C1 segment of cervical spinal cord (tissue), 14 donors: ENCODE data around the gene RTBDN.

Experiments used
- DNase-seq, 14 donors: peaks; one replicate each; lab custom pipeline; 2025; lab: John Stamatoyannopoulos, UW

RTBDN gene

DNA sequence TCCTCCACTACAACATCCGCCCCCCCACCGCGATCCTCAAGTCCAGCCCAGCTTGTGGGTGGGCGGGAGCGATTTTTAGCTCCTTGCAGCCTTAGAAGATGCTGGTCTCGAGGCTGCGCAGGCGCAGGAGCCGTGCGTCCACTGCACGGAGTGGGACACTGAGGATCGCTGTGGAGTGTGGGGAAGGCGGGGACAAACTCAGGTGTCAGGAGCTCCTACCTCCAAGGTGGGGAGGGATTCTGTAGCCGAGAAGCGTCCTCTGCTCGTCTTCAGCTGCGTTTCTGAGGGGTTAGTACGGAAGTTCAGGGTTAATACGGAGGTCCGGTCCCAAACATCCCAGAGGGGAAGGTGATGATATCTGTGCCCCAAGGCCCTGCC is at the start of gene RTBDN:
Gene RTBDN (minus strand): TSS at position 14 of the 378 bp plus-strand sequence. CDS start 4,600 bp downstream, outside the sequence.
- DNase-seq, result peak in 1 of 14 donors; percentile 56

DNA sequence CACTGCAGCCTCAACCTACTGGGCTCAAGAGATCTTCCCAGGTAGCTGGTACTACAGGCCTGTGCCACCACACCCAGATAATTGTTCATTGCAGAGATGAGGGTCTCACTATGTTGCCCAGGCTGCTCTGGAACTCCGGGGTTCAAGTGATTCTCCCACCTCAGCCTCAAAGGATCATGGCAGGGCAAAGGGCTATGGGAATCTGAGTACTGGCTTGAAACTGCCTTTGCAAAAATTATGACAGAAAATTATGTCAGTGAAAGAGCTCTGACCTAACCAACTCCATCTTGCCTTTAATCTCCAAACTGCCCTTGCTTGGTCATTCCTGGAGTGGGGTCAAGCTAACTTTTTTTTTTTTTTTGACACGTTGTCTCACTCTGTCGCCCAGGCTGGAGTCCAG is 48.2 kb upstream of the RTBDN start:
- no peak for DNase-seq

DNA sequence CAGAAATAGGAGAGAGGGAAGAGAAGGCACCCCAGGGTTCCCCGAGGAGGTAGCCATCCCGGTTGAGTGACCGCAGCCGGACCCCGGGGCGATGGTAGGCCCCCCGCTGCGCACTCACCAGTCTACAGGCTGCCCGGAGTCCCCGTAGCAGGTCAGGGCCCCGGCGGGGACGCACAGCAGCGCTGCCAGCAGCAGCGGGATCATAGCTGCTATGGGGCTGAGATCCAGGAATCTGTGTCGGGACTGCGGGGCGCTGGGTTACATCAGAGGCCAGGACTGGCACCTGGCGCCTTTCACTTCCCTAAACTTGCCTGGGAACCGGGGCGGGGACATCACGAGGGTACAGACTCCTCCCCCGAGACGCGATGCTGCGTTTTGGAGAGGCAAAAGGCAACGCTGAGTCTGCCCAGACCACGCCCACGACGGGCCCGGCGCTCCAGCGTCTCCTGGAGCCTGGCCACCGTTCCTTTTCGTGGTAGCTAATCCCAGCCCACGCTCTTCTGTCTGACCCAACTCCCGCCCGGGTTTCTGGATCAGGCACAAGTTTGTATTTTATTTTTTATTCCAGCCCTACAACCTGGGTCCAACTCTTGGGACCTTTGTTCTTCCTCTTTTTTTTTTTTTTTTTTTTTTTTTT is 46.9 kb upstream of the RTBDN start, which contains the start of gene DNASE2:
Gene DNASE2 (minus strand): TSS at position 278 of the 637 bp plus-strand sequence. CDS start 74 bp downstream, at position 204.
- peak; percentile 25 to 88 (median 77) for DNase-seq

DNA sequence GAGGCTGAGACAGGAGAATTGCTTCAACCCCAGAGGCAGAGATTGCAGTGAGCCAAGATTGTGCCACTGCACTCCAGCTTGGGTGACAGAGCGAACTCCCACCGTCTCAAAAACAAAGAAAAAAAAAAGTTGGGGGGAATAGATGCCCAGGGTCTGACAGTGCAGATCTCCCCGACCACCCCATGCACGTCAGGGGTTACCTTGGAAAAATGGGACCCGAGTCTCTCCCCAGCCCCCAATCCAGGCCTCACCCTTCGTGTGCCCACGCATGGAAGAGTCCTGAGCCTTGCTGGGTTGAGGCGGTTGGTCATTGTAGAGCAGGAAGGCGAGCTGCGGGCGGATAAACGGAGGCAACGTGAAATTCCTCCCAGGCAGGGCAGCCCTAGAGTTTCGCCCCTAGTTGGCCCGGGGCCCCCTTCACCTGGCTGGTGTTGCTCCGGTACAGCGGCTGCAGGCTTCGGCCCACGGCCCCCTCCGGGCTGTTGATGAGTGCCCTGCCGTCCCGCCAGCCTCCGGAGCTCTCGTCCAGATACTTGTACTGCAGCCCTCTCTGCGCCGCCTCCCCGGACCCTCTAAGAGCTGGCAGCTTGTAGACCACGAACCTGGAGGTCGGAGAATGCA is 46.3 kb upstream of the RTBDN start:
- DNase-seq, result peak in 7 of 14 donors; percentile 33 to 66 (median 48)

DNA sequence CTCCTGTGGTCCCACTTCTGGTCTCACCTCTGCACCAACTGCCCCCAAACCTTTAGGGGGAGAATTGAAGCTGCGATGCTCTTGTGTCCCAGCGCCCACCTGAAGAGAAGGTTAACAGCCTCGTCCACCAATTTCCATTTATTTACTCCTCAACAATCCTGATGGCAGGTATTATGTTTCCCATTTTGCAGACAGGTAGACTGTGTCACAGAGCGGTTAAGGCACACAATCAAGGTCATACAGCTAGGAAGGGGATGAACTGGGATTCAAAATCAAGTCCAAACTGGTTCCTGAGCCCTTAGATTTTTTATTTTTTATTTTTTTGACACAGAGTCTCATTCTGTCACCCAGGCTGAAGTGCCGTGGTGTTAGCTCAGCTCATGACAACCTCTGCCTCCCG is 40.7 kb upstream of the RTBDN start:
- no peak for DNase-seq

DNA sequence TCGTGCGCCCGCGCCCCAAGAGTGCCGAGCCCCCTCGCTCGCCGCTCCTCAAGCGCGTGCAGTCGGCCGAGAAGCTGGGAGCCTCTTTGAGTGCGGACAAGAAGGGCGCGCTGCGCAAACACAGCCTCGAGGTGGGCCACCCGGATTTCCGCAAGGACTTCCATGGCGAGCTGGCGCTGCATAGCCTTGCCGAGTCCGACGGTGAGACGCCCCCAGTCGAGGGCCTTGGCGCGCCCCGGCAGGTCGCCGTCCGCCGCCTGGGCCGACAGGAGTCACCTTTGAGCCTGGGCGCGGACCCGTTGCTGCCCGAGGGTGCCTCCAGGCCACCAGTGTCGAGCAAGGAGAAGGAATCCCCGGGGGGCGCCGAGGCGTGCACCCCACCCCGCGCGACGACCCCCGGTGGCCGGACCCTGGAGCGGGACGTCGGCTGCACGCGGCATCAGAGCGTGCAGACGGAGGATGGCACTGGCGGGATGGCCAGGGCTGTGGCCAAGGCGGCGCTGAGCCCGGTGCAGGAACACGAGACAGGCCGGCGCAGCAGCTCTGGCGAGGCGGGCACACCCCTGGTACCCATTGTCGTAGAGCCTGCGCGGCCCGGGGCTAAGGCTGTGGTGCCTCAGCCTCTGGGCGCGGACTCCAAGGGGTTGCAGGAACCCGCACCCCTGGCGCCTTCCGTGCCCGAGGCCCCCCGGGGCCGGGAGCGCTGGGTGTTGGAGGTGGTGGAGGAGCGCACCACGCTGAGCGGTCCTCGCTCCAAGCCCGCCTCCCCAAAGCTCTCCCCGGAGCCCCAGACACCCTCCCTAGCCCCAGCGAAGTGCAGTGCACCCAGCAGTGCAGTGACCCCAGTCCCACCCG is 39.7 kb upstream of the RTBDN start:
- DNase-seq, result no peak

DNA sequence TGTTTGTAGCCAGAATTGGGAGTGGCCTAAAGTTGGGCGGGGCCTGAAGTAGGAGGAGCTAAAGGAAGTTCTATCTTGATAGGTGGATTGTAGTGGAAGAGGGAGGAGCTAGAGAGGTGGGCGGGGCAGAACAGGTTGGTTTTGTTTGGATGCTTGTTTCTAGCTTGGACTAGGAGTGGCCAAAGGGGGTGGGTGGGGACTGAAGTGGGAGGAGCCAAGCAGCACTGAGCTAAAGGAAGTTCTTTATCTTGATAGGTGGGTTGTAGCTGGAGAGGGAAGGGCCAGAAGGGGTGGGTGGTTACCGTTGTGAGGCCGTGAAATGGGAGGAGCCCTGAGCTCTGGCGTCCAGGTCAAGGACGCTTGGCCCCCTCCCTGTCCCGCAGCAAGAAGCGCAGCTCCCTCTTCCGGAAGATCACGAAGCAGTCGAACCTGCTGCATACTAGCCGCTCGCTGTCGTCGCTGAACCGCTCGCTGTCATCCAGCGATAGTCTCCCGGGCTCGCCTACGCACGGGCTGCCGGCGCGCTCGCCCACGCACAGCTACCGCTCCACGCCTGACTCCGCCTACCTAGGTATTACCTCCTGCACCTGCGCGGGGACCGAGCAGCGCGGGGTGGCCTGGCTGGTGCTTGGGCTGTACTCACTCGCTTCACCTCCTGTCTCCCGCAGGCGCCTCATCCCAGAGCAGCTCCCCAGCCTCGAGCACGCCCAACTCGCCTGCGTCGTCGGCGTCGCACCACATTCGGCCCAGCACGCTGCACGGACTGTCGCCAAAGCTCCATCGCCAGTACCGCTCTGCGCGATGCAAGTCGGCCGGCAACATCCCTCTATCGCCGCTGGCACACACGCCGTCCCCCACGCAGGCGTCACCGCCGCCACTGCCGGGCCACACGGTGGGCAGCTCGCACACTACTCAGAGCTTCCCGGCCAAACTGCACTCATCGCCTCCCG is 38.8 kb upstream of the RTBDN start:
- DNase-seq, result no peak

DNA sequence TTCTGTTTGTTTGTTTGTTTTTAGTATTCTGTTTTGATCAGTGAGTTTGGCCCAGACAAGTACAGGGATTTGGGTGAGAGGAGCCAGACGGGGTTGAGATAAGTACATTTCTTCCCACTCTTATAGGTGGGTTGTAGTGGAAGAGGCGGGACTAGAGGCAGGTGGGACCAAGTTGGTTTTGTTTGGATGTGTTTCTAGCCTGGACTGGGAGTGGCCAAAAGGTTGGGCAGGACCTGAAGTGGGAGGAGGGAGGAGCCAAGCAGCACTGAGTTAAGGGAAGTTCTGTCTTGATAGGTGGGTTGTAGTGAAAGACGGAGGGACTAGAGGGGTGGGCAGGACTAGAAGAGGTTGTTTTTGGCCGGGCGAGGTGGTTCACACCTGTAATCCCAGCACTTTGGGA is 37.9 kb upstream of the RTBDN start:
- no peak for DNase-seq

DNA sequence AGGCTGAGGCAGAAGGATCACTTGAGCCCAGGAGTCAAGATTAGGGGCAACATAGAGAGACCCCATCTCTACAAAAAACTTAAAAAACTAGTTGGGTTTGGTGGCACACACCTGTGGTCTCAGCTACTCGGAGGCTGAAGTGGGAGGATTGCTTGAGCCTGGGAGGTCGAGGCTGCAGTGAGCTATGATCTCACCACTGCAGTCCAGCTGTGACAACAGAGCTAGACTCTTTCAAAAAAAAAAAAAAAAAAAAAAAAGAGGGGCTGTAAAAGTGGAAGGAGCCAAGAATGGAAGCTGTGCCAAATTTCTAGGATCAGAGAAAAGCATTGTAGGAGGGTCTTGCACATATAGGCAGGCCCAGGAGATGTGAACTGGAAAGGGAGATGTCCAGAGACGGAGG is 37.3 kb upstream of the RTBDN start:
- DNase-seq, result no peak

DNA sequence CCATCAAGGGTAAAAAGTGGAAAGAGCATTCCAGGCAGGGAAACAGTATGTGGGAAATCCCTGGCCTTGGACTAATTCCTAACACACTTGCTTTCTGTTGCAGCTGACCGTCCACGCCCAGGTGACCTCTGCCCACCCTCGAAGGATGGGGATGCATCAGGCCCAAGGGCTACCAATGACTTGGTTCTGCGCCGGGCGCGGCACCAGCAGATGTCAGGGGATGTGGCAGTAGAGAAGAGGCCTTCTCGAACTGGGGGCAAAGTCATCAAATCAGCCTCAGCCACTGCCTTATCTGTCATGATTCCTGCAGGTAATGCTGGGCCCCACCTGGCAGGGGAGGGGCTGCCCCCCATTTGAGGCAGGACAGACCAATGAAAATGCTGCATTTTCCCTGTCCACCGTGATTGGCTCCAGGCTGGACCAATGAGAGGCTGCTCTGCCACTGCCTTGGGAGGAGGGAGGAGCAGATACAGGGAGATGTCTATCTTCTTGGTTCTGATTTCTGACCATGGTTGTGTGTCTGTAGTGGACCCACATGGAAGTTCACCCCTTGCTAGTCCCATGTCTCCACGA is 34.2 kb upstream of the RTBDN start:
- DNase-seq, result no peak

DNA sequence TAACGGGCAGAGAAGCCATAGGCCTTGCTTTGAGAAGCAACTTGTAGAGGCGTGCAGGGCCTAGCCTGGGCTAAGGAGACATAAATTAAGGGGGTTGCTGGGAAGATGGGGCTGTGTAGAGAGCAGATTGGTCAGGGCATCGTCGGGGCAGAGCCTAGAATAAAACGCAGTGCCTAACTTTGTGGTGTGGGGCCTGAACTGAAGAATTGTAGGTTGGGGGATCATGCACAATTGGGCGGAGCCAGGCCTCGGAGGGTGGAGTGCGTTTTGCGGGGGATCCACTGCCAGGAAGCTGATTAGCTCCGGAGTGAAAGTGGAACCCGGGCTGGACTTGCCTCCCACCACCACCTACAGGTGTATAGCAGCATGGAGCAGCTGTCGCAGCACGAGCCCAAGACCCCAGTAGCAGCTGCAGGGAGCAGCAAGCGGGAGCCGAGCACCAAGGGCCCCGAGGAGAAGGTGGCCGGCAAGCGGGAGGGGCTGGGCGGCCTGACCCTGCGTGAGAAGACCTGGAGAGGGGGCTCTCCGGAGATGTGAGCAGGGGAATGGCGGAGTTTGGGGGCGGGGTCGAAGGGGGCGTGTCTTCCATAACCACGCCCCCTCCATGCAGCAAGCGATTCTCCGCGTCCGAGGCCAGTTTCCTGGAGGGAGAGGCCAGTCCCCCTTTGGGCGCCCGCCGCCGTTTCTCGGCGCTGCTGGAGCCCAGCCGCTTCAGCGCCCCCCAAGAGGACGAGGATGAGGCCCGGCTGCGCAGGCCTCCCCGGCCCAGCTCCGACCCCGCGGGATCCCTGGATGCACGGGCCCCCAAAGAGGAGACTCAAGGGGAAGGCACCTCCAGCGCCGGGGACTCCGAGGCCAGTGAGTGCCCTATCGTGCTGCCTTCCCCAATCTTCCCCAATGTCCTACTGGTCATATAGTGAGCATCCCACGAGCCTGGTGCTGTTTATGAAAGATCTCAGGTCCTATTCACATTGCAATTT is 33.0 kb upstream of the RTBDN start:
- DNase-seq, result peak in 1 of 14 donors; percentile 2

DNA sequence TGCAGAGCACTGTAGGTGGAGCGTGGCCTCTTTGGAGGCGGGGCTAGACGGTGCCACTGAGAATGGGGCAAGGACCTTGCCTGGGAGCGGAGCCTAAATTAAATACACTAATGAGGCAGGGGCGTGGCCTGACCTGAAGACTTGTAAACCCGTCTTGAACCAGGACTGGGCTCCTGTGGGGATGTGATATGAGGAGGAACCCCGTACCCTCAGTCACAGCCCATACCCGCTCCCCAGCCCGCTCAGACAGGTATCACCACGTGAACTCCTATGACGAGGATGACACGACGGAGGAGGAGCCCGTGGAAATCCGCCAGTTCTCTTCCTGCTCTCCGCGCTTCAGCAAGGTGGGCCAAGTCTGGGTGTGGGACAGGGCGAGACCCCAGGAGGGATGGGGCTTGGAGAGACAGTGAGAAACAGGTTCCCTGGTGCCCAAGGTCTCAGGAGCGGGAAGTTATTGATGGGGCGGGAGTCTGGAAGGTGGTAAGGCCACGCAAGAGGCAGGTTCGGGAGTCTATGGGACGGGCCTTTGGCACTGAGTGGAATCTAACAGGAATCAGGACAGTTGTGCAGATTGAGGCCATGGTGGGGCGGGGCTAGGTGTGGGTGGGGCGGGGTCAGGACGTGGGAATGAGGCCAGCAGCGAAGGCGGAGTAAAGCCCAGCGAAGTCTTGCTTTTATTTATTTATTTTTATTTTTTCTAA is 32.2 kb upstream of the RTBDN start:
- DNase-seq, result no peak

DNA sequence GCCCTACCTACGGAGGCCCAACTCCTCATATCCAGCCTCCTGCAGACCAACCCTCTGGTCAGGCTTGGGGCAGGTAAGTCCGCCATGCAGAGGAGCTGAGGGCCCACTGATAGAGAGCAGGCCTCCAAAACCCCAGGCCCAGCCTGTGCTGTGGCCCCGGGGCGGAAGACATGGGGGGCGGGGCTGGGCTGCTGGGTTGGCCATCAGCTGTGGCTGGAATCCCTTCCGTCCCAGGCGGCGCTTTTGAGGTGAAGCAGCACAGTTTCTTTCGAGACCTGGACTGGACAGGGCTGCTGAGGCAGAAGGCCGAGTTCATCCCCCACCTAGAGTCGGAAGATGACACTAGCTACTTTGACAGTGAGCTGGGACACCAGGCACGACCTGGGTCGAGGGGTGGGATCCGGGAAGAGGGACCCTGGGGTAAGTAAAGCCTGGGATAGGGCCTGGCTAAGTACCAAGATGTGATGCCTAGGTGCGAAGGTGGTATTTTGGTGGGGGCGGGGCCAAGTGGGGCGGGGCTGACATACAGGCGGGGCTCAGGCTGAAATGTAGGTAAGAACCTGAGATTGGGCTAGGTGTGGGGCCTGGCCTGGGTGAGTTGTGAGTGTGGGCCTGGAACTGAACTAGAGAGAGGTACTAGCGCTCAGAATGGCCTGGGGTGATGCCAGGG is 31.5 kb upstream of the RTBDN start:
- no peak for DNase-seq

DNA sequence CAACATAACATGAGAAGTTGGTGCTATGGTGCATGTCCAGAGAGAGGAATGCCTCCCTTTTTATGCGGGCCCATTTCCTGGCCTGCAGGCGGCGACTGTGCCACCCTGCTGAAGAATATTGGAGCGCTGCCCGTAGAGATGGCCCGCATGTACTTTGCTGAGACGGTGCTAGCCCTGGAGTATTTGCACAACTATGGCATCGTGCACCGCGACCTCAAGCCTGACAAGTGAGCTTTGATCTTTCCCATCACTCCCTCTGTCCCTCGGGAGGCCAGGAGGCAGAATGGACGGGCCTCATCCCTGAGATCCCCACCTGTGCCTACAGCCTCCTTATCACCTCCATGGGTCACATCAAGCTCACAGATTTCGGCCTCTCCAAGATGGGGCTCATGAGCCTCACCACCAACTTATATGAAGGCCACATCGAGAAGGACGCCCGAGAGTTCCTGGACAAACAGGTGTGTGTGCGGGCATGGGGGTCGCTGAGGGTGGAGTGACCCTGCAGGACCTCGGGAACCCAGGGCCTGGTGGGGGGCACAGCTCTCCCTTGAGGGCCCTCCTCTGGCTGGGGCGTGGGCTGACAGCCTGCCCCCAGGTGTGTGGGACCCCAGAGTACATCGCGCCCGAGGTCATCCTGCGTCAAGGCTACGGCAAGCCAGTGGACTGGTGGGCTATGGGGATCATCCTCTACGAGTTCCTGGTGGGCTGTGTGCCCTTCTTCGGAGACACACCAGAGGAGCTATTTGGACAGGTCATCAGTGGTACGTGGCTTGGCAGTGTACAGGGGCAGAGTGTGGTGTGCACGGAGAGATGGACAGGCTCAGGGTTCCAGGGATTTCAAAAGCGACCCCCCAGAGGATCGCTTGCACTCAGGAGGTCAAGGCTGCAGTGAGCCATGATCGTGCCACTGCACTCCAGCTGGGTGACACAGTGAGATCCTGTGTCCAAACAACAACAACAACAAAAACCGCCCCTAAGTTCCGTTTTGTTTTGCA is 30.6 kb upstream of the RTBDN start:
- no peak for DNase-seq

DNA sequence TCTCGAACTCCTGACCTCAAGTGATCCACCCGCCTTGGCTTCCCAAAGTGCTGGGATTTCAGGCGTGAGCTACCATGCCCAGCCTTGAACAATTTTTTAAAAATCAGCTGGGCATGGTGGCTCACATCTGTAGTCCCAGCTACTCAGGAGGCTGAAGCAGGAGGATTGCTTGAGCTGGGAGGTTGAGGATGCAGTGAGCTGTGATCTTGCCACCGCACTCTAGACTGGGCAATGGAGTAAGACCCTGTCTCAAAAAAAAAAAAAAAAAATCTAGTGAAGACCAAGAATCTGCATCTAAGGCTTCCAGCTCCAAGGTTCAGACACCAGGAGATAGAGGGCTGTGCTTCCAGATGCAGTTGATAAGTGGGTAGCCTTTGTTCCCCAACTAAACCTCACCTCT is 29.8 kb upstream of the RTBDN start:
- no peak for DNase-seq

DNA sequence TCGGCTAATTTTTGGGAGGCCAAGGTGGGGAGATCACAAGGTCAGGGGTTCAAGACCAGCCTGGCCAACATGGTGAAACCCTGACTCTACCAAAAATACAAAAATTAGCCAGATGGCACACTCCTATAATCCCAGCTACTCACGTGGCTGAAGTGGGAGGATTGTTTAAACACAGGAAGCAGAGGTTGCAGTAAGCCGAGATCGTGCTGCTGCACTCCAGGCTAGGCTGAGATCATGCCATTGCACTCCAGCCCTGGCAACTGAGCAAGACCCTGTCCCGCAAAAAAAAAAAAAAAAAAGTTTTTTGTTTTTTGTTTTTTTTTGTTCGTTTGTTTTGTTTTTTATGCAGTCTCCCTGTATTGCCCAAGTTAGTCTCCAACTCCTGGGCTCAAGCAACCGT is 25.2 kb upstream of the RTBDN start:
- DNase-seq, result no peak
